ENCODE data around the gene NAT8L.
A peak's percentile ranks its signal among the peaks of the same experiment; 100 is the strongest.

NAT8L gene

DNA sequence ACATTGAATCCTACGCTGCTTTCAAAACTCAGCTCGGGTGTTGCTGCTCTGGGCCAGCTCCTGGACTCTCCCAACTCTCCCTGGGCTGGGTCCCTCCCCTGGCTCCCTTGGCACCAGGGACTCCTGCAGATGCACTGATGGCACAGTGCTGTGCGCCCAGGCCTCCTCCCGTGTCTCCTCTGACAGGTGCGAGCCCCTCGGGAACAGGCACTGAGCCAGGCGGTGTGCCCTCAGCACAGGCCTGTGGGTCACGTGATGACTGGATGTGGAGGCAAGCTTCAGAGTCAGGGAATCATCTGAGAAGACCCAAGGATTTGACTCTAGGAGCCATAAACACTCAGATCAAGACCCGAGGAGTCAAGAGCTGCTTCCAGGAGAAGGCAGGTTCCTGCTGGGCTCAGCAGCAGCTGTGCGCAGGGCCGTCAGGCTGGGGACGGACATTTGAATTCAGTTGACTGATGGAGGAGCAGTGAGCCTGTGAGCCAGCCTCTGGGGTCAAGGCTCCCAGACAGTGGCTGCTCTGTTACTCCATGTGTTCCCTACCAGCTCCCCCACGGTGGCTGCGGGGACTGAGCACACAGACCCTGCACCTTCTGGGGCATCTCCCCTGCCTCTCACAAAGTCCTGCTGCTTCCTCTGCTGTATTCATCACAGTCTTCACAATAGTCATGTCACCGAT, 33.0 kb downstream of the NAT8L start:
- Histone ChIP-seq H3K4me1 (ENCODE audit: control insufficient read depth, insufficient read depth, low read length) (peaks cover 3% of the 10 kb centered on the region), H3K27me3 (replicated peaks; ENCODE audit: control insufficient read depth, insufficient read depth, low read length) (peaks cover 5% of the 10 kb centered on the region), H3K9ac (ENCODE audit: low read length) (no peak overlapping the region), H3K9me3 (ENCODE audit: control insufficient read depth, low read length) (peaks cover 4% of the 10 kb centered on the region), H3K4me3 (ENCODE audit: low read length) (no peak overlapping the region), H3K36me3 (ENCODE audit: control insufficient read depth, insufficient read depth, low read length, severe bottlenecking) (peaks cover 3% of the 10 kb centered on the region)
- no peak for DNase-seq (ENCODE audit: low read depth)

DNA sequence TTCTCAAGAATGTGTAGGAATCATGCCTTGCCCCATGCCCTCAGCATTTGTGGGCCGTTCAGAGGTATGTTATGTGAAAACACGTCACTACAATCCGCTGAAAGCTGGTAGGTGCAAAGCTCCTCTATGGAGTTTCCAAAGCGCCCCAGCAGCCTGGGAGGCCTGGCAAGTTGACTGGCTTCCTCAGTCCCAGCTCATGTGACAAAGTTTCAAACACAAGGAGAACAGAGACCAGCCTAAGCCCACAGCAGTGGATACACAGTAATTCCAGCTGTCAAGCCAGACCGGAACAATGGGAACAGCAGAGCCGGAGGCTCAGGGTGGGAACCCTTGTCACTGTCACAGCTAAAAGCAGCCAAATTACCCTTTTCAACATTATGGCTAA, 33.5 kb downstream of the NAT8L start:
- Histone ChIP-seq H3K36me3 (ENCODE audit: control insufficient read depth, insufficient read depth, low read length, severe bottlenecking) (peaks cover 3% of the 10 kb centered on the region), H3K9ac (ENCODE audit: low read length) (no peak overlapping the region), H3K9me3 (ENCODE audit: control insufficient read depth, low read length) (peaks cover 4% of the 10 kb centered on the region), H3K4me3 (ENCODE audit: low read length) (no peak overlapping the region), H3K27me3 (replicated peaks; ENCODE audit: control insufficient read depth, insufficient read depth, low read length) (peaks cover 5% of the 10 kb centered on the region), H3K4me1 (ENCODE audit: control insufficient read depth, insufficient read depth, low read length) (peaks cover 3% of the 10 kb centered on the region)
- DNase-seq (ENCODE audit: low read depth): no peak

DNA sequence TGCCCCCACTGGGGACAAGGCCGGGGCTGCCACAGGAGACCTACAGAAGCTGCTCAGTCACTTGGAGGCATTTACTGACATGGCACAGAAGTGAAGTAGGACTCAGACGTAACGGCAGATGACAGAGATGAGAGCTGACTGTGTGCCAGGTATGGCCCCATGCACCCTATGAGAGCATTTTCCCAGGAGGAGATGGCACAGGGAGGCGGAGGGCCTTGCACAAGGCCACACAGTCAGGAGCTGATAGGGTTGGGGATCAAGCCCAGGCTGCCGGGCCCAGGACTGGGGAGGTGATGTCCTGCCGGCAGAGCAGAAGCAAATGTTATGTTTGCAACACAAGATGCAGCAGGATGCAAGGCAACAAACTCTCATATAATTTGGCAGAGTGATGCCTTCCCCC, 34.1 kb downstream of the NAT8L start:
- peaks cover 5% of the 10 kb centered on the region for H3K27me3 ChIP-seq (replicated peaks; ENCODE audit: control insufficient read depth, insufficient read depth, low read length)
- H3K9me3 ChIP-seq (ENCODE audit: control insufficient read depth, low read length): peaks cover 4% of the 10 kb centered on the region
- H3K9ac ChIP-seq (ENCODE audit: low read length): no peak overlapping the region
- H3K4me1 ChIP-seq (ENCODE audit: control insufficient read depth, insufficient read depth, low read length): peaks cover 3% of the 10 kb centered on the region
- H3K4me3 ChIP-seq (ENCODE audit: low read length): no peak overlapping the region
- DNase-seq (ENCODE audit: low read depth): no peak
- peaks cover 3% of the 10 kb centered on the region for H3K36me3 ChIP-seq (ENCODE audit: control insufficient read depth, insufficient read depth, low read length, severe bottlenecking)

DNA sequence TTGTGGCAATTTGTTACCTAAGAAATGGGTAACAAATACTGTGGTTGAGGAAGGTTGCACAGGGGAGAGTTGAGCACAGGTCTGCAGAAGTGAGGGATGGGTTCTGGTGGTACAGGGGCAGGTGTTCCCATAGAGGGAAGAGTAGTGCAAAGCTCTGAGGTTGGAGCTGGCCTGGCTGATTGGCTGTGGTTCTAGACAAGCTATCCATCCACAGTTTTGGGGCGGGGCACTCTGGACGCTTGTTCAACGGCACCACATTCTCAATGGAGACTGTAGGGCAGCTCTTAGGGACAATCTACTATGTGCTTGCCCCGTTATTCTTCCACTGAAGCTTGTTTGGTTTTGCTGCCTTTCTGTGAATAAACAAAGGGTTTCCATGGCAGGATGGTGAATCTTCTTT, 35.4 kb downstream of the NAT8L start:
- no peaks in the 10 kb centered on the region for H3K4me1 ChIP-seq (ENCODE audit: control insufficient read depth, insufficient read depth, low read length)
- no peak overlapping the region for H3K4me3 ChIP-seq (ENCODE audit: low read length)
- DNase-seq (ENCODE audit: low read depth): no peak
- H3K9me3 ChIP-seq (ENCODE audit: control insufficient read depth, low read length): peaks cover 4% of the 10 kb centered on the region
- peaks cover 3% of the 10 kb centered on the region for H3K36me3 ChIP-seq (ENCODE audit: control insufficient read depth, insufficient read depth, low read length, severe bottlenecking)
- peaks cover 5% of the 10 kb centered on the region for H3K27me3 ChIP-seq (replicated peaks; ENCODE audit: control insufficient read depth, insufficient read depth, low read length)
- H3K9ac ChIP-seq (ENCODE audit: low read length): no peak overlapping the region

DNA sequence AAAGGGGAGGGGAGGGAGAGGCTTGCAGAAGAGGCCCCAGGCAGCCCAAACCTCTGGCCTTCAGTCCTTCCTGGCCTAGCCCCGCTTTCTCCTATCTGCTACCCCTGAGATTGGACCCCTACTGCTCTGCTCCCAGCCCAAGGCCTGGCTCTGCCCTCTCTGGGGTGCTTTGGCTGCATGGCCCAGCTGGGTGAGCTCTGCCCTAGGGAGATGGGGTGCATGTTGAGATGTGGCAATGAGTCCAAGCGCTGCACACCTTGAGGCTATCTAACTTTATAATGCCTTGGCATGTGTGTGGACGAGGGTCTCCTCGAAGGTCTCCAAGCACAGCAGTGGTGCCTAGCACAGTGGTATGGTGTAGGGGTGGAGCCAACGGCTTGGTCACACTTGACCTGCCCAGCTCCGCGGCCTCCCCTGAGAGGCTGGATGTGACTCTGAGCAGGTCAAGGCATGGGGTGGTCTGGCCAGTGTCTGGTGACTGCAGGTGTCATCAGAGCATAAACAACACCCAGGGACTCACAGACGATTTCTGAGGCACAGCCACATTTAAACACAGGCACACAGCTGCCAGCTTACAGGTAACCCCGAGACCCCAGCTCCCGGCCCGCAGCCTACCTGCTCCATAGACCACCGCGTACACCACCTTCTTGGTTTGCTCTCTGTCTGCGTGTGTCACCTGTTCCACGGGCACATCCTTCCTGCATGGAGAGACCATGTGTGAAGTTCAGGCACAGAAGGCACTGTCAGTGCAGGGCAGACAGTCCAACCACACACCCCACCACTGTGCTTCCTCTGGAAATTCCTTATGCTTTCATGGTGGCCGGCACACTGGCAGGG, 36.3 kb downstream of the NAT8L start:
- peak; percentile 5 for DNase-seq (ENCODE audit: low read depth)
- H3K27me3 ChIP-seq (replicated peaks; ENCODE audit: control insufficient read depth, insufficient read depth, low read length): peaks cover 3% of the 10 kb centered on the region

DNA sequence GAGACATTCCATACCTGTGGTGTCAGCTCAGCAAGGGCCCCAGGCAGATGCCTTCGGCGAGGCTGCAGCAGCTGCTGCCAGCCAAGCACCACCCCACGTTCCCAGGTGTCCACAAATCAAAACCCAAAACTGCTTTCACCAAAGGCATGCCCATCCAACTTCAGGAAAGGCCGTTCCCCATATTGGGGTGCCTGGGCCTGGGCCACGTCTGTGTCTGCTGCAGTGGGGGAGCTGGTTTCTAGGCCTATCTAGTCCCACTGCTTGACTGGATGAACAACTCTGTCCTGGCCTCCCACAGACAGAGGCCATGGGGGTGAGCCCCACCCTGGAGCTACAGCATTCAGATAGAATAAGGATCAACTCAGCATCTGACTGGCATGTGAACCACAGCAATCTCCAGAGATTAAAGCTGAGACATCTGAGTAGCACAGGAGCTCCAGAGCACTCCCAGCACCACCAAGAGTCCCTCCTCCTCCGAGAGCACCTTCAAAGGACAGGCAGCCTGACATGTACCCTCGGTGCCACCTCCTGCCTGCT, 37.0 kb downstream of the NAT8L start:
- no peak for DNase-seq (ENCODE audit: low read depth)
- no peaks in the 10 kb centered on the region for H3K27me3 ChIP-seq (replicated peaks; ENCODE audit: control insufficient read depth, insufficient read depth, low read length)
- peaks cover 4% of the 10 kb centered on the region for H3K9me3 ChIP-seq (ENCODE audit: control insufficient read depth, low read length)
- H3K36me3 ChIP-seq (ENCODE audit: control insufficient read depth, insufficient read depth, low read length, severe bottlenecking): peaks cover 3% of the 10 kb centered on the region
- H3K9ac ChIP-seq (ENCODE audit: low read length): no peak overlapping the region
- no peaks in the 10 kb centered on the region for H3K4me1 ChIP-seq (ENCODE audit: control insufficient read depth, insufficient read depth, low read length)
- H3K4me3 ChIP-seq (ENCODE audit: low read length): no peak overlapping the region

More for the DNA sequence above, 36.3 kb downstream of the NAT8L start:
- Histone ChIP-seq H3K9me3 (ENCODE audit: control insufficient read depth, low read length) (peaks cover 4% of the 10 kb centered on the region), H3K9ac (ENCODE audit: low read length) (no peak overlapping the region), H3K36me3 (ENCODE audit: control insufficient read depth, insufficient read depth, low read length, severe bottlenecking) (peaks cover 3% of the 10 kb centered on the region), H3K4me3 (ENCODE audit: low read length) (no peak overlapping the region), H3K4me1 (ENCODE audit: control insufficient read depth, insufficient read depth, low read length) (no peaks in the 10 kb centered on the region)

DNA sequence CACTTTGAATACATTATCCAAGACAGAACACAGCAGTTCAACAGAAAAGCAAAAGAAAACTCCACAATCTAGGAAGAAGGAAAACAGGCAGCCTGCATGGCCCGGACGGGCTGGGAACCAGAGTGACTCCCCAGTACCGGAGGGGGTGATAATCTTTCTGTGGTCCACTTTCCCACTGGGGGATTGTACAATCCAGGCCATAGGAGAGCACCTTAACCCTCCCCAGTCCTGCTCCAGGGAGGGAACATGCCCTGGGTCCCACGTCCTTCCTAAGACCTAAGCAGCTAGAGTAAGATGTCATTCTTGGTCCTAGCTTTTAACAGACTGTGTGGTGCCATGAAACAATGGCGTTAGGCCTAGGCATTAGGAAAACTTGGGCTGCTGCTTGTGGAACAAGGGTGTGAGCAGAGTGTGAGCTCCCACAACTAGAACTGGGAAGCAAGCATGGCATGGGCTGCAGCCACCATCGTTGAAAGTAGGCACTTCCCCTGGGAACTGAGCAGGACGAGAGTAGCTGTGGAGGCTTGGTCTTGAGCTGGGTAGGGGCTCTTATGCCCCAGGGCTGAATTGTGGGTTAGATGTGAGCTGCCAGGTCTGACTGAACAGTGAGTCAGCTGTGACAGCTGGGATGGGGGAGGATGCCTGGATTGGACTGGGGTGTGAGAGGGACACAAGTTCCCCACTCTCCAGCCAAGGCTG, 42.4 kb downstream of the NAT8L start:
- Histone ChIP-seq H3K4me3 (ENCODE audit: low read length) (no peak overlapping the region), H3K36me3 (ENCODE audit: control insufficient read depth, insufficient read depth, low read length, severe bottlenecking) (peaks cover 3% of the 10 kb centered on the region), H3K4me1 (ENCODE audit: control insufficient read depth, insufficient read depth, low read length) (no peaks in the 10 kb centered on the region), H3K9me3 (ENCODE audit: control insufficient read depth, low read length) (peaks cover 20% of the 10 kb centered on the region), H3K9ac (ENCODE audit: low read length) (no peak overlapping the region), H3K27me3 (replicated peaks; ENCODE audit: control insufficient read depth, insufficient read depth, low read length) (no peaks in the 10 kb centered on the region)
- peak; percentile 10 for DNase-seq (ENCODE audit: low read depth)

DNA sequence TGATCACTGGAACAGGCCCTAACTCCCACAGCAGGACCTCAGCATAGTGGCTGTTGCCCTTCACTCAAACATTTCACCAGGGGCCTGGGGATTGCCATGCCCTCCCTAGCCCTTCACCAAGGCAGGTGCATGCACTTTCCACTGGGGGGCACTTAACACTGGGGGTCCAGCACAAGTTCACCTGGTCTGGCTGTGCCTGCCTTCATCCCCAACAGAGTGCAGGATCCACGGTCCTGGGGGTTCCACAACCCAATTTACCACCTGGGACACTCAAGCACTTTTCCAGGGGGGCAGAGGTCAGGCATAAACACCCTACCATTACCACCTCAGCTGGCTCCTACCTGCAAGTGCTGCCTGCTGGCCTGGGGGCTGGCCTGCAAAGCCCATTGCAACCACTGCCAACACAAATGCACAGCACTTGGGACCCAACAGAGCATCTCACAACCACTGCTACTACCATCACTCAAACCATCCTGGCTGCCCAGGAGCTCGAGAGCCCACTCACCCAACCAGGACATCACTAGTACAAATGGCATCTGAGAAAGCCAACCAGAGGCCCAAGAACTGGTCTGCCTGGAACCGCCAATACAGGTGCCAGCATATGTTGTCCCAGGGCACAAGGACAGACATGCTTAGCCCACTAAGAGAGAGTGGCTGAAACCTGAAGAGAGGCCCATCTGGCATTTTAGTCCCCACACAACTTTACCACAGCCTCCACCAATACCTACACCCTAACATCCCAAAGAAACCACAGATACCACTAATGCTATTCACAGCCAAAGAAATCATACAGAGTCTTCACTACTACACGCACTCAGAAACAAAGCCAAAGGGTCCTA, 43.1 kb downstream of the NAT8L start:
- no peak for DNase-seq (ENCODE audit: low read depth)
- H3K4me1 ChIP-seq (ENCODE audit: control insufficient read depth, insufficient read depth, low read length): no peaks in the 10 kb centered on the region
- H3K27me3 ChIP-seq (replicated peaks; ENCODE audit: control insufficient read depth, insufficient read depth, low read length): no peaks in the 10 kb centered on the region
- peaks cover 17% of the 10 kb centered on the region for H3K9me3 ChIP-seq (ENCODE audit: control insufficient read depth, low read length)
- H3K9ac ChIP-seq (ENCODE audit: low read length): no peak overlapping the region
- no peaks in the 10 kb centered on the region for H3K36me3 ChIP-seq (ENCODE audit: control insufficient read depth, insufficient read depth, low read length, severe bottlenecking)
- no peak overlapping the region for H3K4me3 ChIP-seq (ENCODE audit: low read length)

DNA sequence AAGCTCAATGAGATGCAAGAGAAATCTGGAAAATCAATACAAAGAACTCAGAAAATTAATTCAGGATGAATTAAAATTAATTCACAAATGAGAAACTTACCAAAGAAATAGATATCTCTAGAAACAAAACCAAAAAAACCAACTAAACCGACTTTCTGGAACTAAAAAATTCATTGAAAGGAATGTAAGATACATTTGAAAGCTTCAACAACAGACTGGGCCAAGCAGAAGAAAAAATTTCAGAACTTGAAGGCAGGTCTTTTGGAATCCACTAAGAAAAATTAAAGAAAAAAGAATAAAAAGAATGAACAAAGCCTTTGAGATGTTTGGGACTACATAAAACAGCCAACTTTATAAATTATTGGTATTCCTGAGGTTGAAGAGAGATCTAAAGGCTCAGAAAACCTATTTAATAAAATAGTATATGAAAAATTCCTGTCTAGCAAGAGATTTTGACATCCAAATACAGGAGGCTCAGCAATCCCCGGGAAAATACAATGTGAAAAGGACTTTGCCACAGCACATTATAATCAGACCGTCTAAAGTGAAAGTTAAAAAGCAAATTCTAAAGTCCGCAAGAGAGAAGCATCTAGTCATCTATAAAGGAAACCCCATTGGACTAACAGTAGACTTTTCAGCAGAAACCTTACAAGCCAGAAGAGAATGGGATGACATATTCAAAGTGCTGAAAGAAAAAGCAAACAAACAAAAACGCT, 44.2 kb downstream of the NAT8L start:
- peaks cover 17% of the 10 kb centered on the region for H3K9me3 ChIP-seq (ENCODE audit: control insufficient read depth, low read length)
- no peaks in the 10 kb centered on the region for H3K27me3 ChIP-seq (replicated peaks; ENCODE audit: control insufficient read depth, insufficient read depth, low read length)
- H3K9ac ChIP-seq (ENCODE audit: low read length): no peak overlapping the region
- no peak overlapping the region for H3K4me3 ChIP-seq (ENCODE audit: low read length)
- H3K4me1 ChIP-seq (ENCODE audit: control insufficient read depth, insufficient read depth, low read length): peaks cover 5% of the 10 kb centered on the region
- no peaks in the 10 kb centered on the region for H3K36me3 ChIP-seq (ENCODE audit: control insufficient read depth, insufficient read depth, low read length, severe bottlenecking)
- no peak for DNase-seq (ENCODE audit: low read depth)

DNA sequence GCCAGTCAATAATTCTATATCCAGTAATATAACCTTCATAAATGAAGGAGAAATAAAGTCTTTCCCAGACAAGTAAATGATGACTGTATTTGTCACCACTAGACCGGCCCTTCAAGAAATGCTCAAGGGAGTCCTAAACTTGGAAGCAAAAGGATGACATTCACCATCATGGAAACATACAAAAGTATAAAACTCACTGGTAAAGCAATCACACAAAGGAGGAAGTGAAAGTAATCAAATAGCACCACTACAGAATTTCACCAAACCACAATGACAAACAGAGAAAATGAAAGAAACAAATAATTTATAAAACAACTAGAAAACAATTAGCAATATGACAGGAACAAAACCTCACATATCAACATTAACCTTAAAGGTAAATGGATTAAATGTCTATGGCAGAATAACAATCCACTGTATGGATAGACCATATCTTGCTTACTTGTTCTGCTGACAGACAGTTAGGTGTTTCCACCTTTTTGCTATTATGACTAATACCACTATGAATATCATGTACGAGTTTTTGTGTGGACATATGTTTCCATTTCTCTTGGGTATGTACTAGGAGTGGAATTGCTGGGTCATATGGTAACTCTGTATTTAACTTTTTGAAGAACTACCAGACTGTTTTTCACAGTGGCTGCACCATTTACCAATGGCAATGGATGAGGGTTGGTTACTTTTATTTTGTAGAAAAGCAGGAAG, 44.9 kb downstream of the NAT8L start:
- H3K36me3 ChIP-seq (ENCODE audit: control insufficient read depth, insufficient read depth, low read length, severe bottlenecking): no peaks in the 10 kb centered on the region
- H3K27me3 ChIP-seq (replicated peaks; ENCODE audit: control insufficient read depth, insufficient read depth, low read length): no peaks in the 10 kb centered on the region
- H3K4me3 ChIP-seq (ENCODE audit: low read length): no peak overlapping the region
- DNase-seq (ENCODE audit: low read depth): no peak
- peaks cover 17% of the 10 kb centered on the region for H3K9me3 ChIP-seq (ENCODE audit: control insufficient read depth, low read length)
- no peak overlapping the region for H3K9ac ChIP-seq (ENCODE audit: low read length)
- H3K4me1 ChIP-seq (ENCODE audit: control insufficient read depth, insufficient read depth, low read length): peaks cover 11% of the 10 kb centered on the region
